ENCODE measurements around the gene RNF2. TPM values are rescaled to one million over a fixed set of nuclear protein-coding genes. Genes with fewer than 3 reads are reported as not detected.

RNF2 gene
- total and polyA plus RNA-seq, 2 of the 13 experiments (the other 11 are each of a cell fraction or from before 2014, with no cell fraction given) = 19.3 to 21.7 TPM

GRCh38 chr1:185105121-185105520 lies 59.8 kb downstream of the RNF2 start:
- no peaks in the 10 kb centered on the region for H3K4me1 ChIP-seq (ENCODE audit: insufficient read depth, low read length)
- POLR2A ChIA-PET = no interaction called here
- ATAC-seq (no peak), DNase-seq (ENCODE audit: low spot score) (no peak), FAIRE-seq (no peak)
- intact Hi-C loops (cut with micrococcal nuclease; ENCODE audit: unreplicated experiment) = no loop called here
- in situ Hi-C loops (cut with HindIII; ENCODE audit: extremely low pct_ligation_motif_present, low pct_unique_long_range_greater_than_20kb) = no loop called here
- WGBS (ENCODE audit: low lambda C conversion rate) = 95% methylated on average over 3 of the region's 3 CpGs
- H3K9me3 ChIP-seq (ENCODE audit: low read length) = peaks cover 11% of the 10 kb centered on the region; the same call in 1 of the 2 replicates
- no peaks in the 10 kb centered on the region for H3K79me2 ChIP-seq (ENCODE audit: insufficient read depth, low read length)
- no peak overlapping the region for H3K4me3 ChIP-seq (replicated peaks in 1 of 3; ENCODE audit: insufficient read depth in 1 of 3, low read depth in 2 of 3, low read length in 3 of 3)
- no peaks in the 10 kb centered on the region for H3K27me3 ChIP-seq (ENCODE audit: control insufficient read depth in 1 of 2, insufficient read depth in 2 of 2, low read length in 2 of 2)
- CTCF ChIA-PET (ENCODE audit: low intra/inter-chr PET ratio, low total read pairs) = no interaction called here
- no peak overlapping the region for H3K27ac ChIP-seq (ENCODE audit: extremely low read length, insufficient read depth, low read length)
- no peak overlapping the region for H3K9ac ChIP-seq (ENCODE audit: insufficient read depth, low read depth, low read length)
- no peak overlapping the region for H3K4me2 ChIP-seq (ENCODE audit: low read depth, low read length)
- H3K36me3 ChIP-seq (replicated peaks in 1 of 2; ENCODE audit: control insufficient read depth in 1 of 2, insufficient read depth in 2 of 2, low read length in 2 of 2) = 0 out of 5 replicates have a peak, but pooled peaks cover 0 to 6% of the 10 kb centered on the region in 2 experiments
- H2AFZ ChIP-seq (ENCODE audit: low read length) = no peak overlapping the region
- H4K20me1 ChIP-seq (ENCODE audit: insufficient read depth, low read length) = no peaks in the 10 kb centered on the region
- no peak for TF ChIP-seq ISX (CRISPR knock-in tag; conservative IDR thresholded peaks at IDR 0.05)
- TF ChIP-seq HMGXB3 (CRISPR knock-in tag; IDR thresholded peaks at IDR 0.05; ENCODE audit: borderline replicate concordance) = no peak
- TF ChIP-seq, protein P1, sequence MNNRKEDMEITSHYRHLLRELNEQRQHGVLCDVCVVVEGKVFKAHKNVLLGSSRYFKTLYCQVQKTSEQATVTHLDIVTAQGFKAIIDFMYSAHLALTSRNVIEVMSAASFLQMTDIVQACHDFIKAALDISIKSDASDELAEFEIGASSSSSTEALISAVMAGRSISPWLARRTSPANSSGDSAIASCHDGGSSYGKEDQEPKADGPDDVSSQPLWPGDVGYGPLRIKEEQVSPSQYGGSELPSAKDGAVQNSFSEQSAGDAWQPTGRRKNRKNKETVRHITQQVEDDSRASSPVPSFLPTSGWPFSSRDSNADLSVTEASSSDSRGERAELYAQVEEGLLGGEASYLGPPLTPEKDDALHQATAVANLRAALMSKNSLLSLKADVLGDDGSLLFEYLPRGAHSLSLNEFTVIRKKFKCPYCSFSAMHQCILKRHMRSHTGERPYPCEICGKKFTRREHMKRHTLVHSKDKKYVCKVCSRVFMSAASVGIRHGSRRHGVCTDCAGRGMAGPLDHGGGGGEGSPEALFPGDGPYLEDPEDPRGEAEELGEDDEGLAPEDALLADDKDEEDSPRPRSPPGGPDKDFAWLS (CRISPR knock-in tag; IDR thresholded peaks at IDR 0.05; ENCODE audit: borderline replicate concordance) = no peak
- TF ChIP-seq ZNF441 (CRISPR knock-in tag; IDR thresholded peaks at IDR 0.05; ENCODE audit: borderline replicate concordance) = no peak
- no TSS peak for BruUV-seq (replicated peaks)

Measured in HepG2 (cell line).